Right renal cortex interstitium (tissue), 3 donors: Measurements from ENCODE around the gene TRAF7. TPM values are rescaled to one million over a fixed set of nuclear protein-coding genes. Genes with fewer than 3 reads are reported as not detected.

Source experiments
- DNase-seq, 3 donors: peaks; one replicate each; pipeline ENCODE4 v3.0.0-alpha.2; 2013; ENCODE audit warnings: low read depth in 3 of 3, low spot score in 2 of 3
- polyA plus RNA-seq, 3 donors: library from polyadenylated mRNA; unstranded; fragments of 120-200 nt; gene quantifications; one replicate each; pipeline ENCODE4 v1.2.1, GENCODE V29; 2013; ENCODE audit not compliant: insufficient read length in 3 of 3

The TRAF7 gene
- polyA plus RNA-seq, 3 donors: 51.4 to 60.4 (median 60.3) TPM

DNA sequence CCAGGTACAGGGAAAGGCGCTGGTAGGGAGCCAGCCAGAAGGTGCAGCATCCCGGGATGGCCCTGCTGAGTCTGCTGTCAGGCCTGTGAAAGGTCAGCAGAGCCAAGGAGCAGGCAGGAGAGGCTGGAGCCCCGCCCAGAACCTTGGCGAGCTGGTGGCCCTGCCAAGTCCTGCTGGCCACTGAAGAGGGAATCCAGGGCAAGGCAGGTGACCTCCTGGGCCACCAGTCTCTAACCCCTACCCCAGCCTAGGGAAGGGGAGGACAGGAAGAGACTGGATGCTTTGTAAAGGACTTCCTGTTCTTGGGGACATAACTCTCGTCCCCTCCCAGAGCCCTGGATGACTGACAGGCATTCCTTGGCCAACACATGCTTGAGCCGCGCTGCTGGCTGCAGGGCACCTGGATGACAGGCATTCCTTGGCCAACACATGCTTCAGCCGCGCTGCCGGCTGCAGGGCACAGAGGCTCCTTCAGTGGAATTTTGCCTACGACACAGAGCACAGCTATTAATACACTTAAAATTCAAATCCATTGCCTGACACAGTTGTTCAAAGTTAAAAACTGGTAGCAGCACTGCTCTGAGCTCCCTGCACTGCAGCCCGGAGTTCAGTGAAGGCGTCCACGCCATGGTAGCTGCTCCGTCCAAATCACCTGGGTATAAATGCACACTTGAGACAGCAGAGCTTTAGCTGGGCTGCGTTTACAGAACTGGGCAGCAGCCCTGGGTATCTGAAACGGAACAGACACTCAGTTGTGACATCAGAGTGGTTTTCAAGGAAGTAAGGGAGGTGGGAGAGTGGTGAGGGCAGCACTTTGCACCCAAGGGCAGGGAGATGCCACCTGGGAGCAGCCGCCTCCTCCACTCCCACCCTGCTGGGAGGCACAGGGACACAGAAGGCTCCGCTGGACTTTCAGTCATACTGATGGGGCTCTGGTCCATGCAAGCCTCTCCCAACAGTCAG, 57.1 kb downstream of the TRAF7 start:
- no peak for DNase-seq

DNA sequence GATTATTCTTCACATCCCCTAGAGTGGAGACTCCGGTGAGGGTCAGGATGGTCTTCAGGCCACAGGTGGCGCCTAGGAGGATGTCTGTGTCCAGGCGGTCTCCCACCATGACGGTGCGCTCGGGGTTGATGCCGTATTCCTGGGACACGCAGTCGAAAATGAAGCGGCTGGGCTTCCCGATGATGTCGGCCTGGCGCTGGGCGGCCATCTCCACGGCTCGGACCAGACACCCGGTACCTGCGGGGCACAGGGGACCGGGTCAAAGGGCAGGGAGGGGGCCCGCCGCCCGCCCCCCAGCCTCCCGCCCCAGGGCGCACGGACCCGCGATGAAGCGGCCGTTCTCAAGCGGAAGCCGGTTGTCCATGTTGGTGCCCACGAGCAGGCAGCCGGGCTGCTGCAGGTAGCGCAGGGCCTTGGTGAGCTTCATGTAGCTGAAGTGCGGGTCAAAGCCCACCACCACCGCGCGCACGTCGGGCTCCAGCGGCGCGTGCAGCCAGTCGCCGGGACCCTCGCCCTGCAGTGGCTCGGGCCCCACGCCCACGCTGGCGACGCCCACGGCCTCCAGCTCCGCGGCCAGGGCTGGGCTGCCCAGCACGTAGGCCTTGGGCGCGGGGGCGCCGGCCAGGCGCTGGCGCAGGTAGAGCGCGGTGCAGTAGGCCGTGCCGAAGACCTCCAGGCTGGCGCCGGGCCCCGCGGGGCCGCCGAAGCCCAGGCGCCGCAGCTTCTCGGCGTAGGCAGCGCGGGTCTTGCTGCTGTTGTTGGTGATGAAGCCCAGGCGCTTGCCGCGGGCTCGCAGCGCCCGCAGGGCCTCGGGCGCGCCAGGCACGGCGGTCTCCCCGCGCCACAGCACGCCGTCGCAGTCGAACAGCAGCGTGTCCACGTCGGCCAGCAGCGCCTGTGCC, 58.5 kb downstream of the TRAF7 start:
- DNase-seq: no peak

DNA sequence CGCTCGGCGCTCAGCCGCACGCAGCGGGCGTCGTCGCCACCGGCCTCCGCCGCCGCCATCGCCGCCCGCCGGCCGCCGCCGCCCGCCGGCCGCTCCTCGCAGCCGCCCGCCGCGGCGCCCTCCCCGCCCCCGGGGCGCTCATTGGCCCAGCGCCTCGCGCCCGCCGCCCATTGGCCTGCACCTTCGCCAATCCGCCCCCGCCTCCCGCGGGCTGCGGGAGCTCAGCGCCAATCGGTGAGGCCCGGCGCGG, 59.1 kb downstream of the TRAF7 start, which contains the start of gene PGP:
Gene PGP, minus strand, starts transcription at position 122 of the 250 bp plus-strand sequence. Its CDS starts 63 bp downstream, at position 59.
- DNase-seq: no peak

- DNase-seq: no peak
These were observed 60.7 kb downstream of the TRAF7 start for GRCh38 chr16:2216330-2216729.

GRCh38 chr16:2223221-2223941, 67.8 kb downstream of the TRAF7 start, which contains the start of gene E4F1:
Gene E4F1 (plus strand): TSS chr16:2223591. CDS start chr16:2223614, 23 bp downstream.
- peak; percentile 88 to 98 (median 94) for DNase-seq

DNA sequence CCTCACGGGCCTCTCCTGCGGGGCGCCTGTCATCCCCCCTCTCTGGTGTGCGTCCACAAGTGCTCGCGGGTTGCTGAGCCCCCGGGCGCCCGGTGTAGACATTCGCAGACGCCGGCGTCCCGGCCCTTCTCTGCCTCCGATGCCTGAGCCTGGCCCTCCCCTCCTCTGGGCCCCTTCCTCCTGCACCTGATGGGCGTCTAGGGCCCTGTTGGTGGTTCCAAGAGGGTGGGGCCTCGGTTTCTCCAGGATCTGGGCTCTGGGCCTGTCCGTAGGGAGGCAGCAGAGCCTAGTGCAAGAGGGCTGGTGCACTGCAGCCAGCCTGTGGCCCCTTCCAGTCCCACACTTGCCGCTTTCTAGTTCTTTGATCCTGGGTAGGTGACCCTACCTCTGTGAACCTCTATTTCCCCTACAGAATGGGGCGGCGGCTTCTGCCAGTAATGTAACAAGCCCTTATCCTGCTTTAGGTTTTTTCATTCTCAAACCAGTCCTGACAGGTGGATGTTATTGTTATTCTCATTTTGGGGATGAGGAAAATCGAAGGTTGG, 68.4 kb downstream of the TRAF7 start:
- DNase-seq: no peak

- DNase-seq: no peak
These were observed 70.7 kb downstream of the TRAF7 start for GRCh38 chr16:2226245-2226793.

DNA sequence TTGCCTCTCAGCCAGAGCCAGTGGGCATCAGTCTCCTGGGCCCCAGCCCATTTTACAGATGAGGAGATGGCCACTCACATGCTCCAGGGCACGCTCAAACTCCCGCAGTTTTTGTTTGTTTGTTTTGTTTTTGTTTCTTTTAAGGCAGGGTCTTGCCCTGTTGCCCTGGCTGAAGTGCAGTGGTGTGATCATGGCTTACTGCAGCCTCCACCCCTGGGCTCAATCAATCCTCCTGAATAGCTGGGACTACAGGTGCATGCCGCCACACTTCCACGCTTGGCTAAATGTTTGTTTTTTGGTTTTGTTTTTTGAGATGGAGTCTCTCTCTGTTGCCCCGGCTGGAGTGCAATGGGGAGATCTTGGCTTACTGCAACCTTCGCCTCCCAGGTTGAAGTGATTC, 71.3 kb downstream of the TRAF7 start:
- no peak for DNase-seq

Other genes with a start within 250 kb of the TRAF7 start
- under 1 TPM; 0.12 to 0.24 (median 0.17) TPM for gene HS3ST6, start 237.4 kb upstream of the TRAF7 start, polyA plus RNA-seq
- gene MSRB1, start 212.6 kb upstream of the TRAF7 start, polyA plus RNA-seq: 10 to 100 TPM; 63.0 to 70.1 (median 65.2) TPM
- under 1 TPM; 0.10 to 0.17 (median 0.16) TPM for gene RPL3L, start 201.1 kb upstream of the TRAF7 start, polyA plus RNA-seq
- gene NDUFB10, start 196.2 kb upstream of the TRAF7 start, polyA plus RNA-seq: 100 to 1,000 TPM; 127 to 137 (median 129) TPM
- 1,000 to 10,000 TPM; 1,774 to 1,944 (median 1,840) TPM for gene RPS2, start 191.0 kb upstream of the TRAF7 start, polyA plus RNA-seq
- not detected for gene RNF151, start 188.9 kb upstream of the TRAF7 start, polyA plus RNA-seq
- 10 to 100 TPM; 27.4 to 34.3 (median 32.0) TPM for gene TBL3, start 183.7 kb upstream of the TRAF7 start, polyA plus RNA-seq
- under 1 TPM; 0.37 to 0.79 (median 0.60) TPM for gene NOXO1, start 174.3 kb upstream of the TRAF7 start, polyA plus RNA-seq
- gene GFER, start 171.6 kb upstream of the TRAF7 start, polyA plus RNA-seq: 10 to 100 TPM; 20.5 to 22.0 (median 21.1) TPM
- 1 to 10 TPM; 1.3 to 1.9 (median 1.4) TPM for gene SYNGR3, start 165.8 kb upstream of the TRAF7 start, polyA plus RNA-seq
- gene ZNF598, start 146.0 kb upstream of the TRAF7 start, polyA plus RNA-seq: 10 to 100 TPM; 14.2 to 16.4 (median 15.4) TPM
- 1 to 10 TPM; 1.7 to 6.0 (median 3.9) TPM for gene NPW, start 136.0 kb upstream of the TRAF7 start, polyA plus RNA-seq
- 100 to 1,000 TPM in 1 of 3 donors, 10 to 100 TPM in 2; 82.6 to 106 (median 88.6) TPM for gene NHERF2, start 128.9 kb upstream of the TRAF7 start, polyA plus RNA-seq
- 10 to 100 TPM; 15.4 to 17.7 (median 16.9) TPM for gene NTHL1, start 107.9 kb upstream of the TRAF7 start, polyA plus RNA-seq
- 100 to 1,000 TPM in 2 of 3 donors, 10 to 100 TPM in 1; 98.9 to 117 (median 108) TPM for gene TSC2, start 107.8 kb upstream of the TRAF7 start, polyA plus RNA-seq
- 10 to 100 TPM; 53.0 to 59.6 (median 54.5) TPM for gene PKD1, start 19.9 kb upstream of the TRAF7 start, polyA plus RNA-seq
- 1 to 10 TPM; 2.7 to 3.1 (median 3.0) TPM for gene RAB26, start 7.2 kb upstream of the TRAF7 start, polyA plus RNA-seq
- gene CASKIN1, start 40.8 kb downstream of the TRAF7 start, polyA plus RNA-seq: 1 to 10 TPM in 2 of 3 donors, under 1 TPM in 1; 0.92 to 1.4 (median 1.4) TPM
- gene MLST8, start 49.7 kb downstream of the TRAF7 start, polyA plus RNA-seq: 10 to 100 TPM; 41.3 to 48.7 (median 43.8) TPM
- 1 to 10 TPM; 3.0 to 4.1 (median 3.0) TPM for gene BRICD5, start 55.1 kb downstream of the TRAF7 start, polyA plus RNA-seq
- gene PGP, start 59.1 kb downstream of the TRAF7 start, polyA plus RNA-seq: 10 to 100 TPM; 10.1 to 14.5 (median 12.9) TPM
- 10 to 100 TPM; 13.2 to 14.3 (median 13.6) TPM for gene E4F1, start 67.8 kb downstream of the TRAF7 start, polyA plus RNA-seq
- gene DNASE1L2, start 80.7 kb downstream of the TRAF7 start, polyA plus RNA-seq: under 1 TPM; 0.68 to 0.74 (median 0.74) TPM
- 10 to 100 TPM; 58.4 to 64.1 (median 58.7) TPM for gene ECI1, start 95.8 kb downstream of the TRAF7 start, polyA plus RNA-seq
- 100 to 1,000 TPM; 176 to 191 (median 186) TPM for gene RNPS1, start 112.3 kb downstream of the TRAF7 start, polyA plus RNA-seq
- gene ABCA3, start 184.9 kb downstream of the TRAF7 start, polyA plus RNA-seq: 1 to 10 TPM; 4.3 to 5.5 (median 5.4) TPM